Fibroblast of skin of abdomen (primary cell): ENCODE data around the gene FADD.

Experiments
- DNase-seq: peaks from one replicate; pipeline ENCODE4 v3.0.0-alpha.2; 2013

The FADD gene

DNA sequence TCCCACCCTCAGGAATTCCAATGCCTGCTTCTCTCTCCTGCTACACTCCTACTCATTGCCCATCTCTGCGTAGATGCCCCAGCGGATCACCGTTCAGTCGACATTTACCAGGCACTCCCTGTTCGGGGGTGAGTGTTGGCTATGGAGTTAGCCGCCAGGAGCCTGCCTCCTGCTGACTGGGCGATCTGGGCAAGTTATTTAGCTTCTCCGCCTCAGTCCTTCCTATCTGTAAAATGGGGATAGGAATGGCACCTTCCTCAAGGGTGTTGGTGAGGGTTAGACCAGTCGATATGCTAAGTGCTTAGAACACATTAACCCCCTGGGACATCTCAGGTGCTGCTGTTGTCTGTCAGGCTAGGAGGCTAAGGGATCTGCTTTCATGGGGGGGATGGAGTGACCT lies 30.9 kb downstream of the FADD start:
- no peak for DNase-seq

DNA sequence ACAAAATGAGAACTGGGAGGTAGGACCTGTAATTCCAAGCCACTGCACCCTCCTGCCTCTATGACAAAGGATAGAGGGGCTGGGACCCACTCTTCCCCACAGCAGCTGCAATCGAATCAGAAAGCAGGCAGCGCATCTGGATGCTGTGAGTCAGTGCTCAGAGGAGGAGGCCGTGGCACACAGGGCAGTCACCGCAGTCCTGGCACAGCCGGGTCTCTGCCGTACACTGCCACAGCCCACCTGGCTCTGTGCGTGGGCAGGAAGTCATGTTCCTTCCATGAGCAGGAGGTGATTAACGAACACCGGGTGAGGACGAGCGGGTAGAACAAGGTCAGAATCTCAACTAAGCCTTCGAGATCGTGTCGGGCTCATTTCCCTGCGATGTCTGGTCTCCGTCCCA lies 37.2 kb downstream of the FADD start:
- DNase-seq, result no peak

DNA sequence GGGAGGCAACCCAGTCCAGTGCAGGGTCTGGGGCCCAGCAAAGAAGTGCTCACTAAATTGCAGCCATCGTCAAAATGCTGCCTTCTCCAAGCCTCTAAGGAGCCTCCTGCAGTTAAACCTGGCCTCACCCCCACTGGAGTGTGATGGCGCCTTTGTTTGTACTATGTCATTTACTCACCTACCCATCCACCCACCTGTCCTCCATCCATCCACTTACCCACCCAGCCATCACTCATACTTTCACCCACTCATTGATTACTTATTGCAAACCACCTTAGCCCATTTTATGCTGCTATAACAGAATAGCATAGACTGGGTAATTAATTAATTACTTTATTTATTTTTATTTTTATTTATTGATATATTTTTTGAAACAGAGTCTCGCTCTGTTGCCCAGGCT lies 38.6 kb downstream of the FADD start:
- DNase-seq, result no peak

DNA sequence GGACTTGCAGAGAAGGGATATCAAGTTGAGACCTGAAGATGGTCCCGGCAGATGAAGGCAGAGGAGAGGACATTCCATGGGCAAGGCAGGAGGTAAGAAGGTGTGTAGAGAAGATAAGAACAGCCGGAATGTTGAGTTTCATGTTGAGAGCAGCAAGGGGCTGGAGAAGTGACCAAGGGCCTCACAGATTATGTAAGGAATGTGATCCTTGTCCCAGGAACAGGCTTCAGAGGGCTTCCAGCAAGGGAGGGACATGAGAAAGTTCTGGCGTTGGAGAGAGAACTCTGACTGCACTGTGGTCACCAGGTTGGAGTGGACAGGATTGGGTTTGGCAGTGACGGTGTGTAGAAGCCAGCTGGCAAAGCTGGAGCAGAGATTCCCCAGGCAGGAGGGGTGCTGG lies 39.8 kb downstream of the FADD start:
- DNase-seq, result no peak

DNA sequence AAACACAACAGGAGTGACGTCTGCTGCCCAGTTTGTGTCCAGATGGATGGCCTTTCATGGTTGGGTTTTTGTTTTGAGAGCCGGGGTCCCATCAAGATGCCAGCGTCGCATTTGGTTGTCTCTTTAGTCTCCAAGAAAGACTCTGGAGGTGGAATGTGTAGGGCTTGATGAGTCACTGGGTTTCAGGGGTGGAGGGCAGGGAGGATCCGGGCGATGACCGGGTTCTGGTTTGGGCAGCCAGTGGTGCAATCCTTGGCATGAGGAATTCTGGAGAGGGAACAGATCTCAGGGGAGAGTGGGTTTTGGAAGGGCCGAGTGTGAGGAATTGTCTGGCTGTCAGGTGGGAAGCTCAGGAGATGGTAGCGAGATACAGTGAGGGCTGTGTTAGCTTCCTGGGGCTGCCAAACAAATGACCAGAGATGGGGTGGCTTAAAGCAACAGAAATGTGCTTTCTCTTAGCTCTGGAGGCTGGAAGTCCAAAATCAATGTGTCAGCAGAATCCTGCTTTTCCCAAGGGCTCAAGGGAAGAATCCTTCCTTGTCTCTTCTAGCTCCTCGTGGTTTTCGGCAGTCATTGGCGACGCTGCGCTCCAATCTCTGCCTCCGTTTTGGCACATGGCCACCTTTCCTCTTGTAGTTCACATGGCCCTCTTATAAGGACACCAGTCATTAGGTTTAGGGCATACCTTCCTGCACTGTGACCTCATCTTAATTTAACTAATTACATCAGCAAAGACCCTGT lies 41.0 kb downstream of the FADD start:
- no peak for DNase-seq

DNA sequence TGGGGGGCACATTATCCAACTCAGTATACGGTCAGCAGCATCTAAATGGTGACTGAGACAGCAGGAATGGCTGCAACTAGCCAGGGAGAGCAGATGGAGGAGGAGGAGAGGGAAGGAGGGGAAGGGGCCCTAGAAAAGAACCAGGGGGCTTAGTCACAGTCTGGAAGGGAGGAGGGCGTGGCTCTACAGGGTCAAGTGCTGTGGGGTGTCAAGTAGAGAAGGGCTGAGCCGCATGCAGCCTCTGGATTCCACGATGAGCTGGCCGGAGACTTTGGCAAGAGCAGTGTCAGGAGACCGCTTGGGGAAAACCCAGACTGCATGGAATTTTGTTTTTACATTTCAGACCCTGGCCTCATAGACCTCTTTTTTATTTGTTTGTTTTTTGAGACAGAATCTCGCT lies 41.6 kb downstream of the FADD start:
- DNase-seq, result peak; percentile 60

DNA sequence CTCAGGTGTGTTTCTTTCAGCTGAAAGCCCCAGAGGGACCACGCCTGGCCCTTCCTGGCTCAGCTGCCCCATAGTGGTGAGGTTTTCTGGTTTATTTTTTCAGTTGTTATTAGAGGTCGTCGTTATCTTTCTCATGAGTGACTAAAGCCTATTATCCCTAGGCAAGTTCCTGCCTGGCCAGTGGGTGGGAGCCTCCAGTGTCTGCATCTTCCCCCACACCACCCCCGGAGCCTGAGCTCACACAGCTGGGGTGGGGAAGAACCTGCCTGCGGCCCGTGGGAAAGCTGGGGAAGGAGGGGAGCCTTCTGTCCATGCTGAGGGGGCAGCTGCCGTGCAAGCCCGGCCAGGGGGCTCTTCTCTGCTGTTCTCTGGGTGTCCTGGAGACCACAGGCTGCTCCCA lies 43.1 kb downstream of the FADD start:
- no peak for DNase-seq

DNA sequence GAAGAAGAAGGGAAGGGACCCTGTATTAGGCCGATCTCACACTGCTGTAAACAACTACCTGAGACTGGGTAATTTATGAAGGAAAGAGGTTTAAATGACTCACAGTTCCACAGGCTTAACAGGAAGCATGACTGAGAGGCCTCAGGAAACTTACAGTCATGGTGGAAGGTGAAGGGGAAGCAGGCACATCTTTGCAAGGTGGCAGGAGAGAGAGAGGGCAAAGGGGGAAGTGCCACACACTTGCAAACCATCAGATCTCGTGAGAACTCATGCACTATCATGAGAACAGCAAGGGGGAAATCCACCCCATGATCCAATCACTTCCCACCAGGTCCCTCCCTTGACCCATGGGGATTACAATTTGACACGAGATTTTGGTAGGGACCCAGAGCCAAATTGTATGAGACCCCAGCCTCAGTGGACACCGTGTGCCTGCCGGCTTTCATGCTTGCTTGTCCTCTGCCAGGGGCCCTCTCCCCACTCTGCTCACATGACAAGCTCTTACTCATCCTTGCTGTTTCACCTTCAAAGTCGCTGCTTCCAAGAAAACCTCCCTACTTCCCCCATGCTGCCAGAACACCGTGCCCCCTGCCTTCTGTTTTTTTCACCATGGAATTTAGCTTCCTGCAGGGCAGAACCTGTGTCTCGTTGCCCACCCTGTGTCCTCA lies 44.1 kb downstream of the FADD start:
- DNase-seq, result no peak

DNA sequence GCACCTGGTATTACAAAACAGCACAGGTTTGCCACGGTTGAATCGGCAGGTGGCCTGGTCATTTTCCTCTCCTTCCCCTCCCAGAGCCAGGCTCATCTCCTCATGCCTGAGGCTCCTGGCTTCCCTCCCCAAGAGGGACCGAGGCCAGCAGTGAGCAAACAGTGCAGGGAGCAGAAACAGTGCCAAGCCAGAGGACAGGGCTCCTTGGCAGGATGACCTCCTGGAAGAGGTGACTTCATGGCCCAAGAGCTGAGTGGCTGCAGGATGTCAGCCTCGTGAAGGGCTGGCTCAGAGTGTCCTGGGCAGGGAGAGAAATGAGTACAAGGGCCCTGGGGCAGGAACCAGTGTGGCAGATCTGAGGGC lies 44.6 kb downstream of the FADD start:
- no peak for DNase-seq

DNA sequence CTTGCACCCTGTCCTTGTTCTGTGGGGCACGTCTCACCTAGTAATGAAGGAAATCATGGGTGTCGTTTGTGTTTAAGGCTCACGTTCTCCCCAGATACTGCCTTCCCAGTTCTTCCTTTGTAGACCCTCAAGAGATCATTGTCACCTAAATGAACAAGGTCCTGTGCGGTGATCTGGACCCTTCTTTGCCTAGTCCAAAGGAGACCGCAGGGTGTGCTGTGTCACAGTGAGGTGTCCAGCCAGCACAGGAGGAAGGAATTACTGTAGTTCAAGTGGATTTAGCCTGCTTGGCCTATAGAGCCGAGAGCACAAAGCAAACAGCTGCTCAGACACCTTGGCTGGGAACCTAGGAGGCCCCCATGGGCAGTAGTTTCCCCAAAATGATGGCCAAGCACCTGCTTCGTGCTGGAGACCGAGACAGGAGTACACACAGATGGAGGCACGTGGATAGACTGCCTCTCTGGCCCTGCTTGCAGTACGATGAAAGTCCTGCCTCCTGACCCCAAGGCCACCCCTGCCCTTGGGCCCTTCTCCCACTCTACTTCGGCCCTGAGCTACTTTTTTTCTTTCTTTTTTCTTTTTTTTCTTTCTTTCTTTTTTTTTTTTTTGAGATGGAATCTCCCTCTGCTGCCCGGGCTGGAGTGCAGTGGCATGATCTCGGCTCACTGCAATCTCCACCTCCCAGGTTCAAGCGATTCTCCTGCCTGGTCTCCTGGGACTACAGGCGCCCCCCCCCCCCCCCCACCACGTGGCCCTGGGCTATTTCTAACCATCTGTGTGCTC lies 48.0 kb downstream of the FADD start:
- DNase-seq, result no peak

DNA sequence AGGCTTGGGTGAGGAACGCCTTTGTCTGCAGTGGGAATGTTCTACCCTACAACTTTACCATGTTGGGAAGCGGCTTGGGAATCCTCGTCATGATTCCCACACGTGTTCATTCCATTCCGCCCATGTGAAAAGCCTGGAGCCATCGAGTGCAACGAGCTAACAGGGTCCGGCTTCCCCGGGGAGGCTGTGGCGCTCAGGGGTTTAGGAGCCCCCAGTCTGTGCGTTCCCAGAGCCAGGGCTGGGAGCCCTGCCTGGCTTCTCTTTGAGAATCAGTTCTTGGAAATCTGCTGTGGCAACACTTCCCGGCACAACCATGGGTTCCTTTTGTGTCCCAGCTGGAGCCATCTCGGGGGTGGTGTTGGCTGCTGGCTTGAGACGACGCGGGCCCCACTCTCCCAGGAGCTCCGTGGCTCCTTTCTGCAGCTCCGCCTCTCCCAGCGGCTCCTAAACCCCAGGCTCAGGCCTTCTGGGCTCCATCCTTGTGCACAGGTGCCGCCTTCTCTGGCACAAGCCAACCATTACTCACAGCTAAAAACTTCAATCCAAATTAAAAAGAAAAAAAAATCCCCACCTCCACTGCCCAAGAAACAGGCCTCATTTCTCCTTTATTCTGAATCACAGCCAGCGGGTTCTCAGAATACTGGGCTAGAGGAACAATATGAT lies 48.7 kb downstream of the FADD start:
- DNase-seq, result no peak

DNA sequence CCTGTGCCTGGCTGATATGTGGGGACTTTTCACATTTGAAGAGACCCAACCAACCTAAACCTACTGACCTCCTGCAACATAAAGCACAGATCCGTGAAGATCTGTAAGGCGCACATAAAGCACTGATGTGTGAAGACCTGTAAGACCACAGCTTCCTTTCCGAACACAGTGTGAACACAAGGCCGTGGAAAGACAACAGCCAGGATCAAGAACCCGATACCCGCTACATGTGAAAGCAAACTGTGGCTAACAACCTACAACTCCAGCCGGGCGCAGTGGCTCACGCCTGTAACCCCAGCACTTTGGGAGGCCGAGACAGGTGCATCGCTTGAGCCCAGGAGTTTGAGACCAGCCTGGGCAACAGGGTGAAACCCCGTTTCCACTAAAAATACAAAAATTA lies 49.7 kb downstream of the FADD start:
- no peak for DNase-seq

DNA sequence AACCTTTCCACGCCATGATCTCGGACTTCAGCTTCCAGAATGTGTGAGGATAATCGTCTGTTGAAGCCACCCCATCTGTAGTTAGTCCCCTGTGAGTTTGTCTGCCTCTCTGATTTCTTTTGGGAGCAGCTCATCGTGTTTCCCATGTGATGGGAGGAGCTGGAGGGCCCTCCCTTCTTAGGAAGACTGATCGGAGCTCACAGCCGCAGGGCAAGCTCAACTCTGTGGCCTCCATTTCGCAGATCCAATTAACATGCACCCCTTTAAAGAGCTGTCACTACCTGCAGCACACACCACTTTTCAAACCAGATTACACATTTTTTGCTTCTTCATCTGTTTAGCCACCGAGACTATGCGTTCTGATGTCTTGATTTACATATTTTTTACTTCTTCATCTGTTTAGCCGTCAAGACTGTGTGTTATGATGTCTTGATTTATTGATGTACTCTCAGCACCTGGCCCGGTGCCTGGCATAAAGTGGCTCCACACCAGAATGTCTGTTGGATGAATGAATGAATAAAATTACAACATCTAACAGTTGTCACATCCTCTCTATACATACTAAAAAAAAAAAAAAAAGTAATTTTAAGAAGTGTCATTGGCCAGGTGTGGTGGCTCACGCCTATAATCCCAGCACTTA lies 52.5 kb downstream of the FADD start:
- DNase-seq, result no peak
